DMS53 (cell line): ENCODE data around the gene OPN3.
A peak's percentile ranks its signal among the peaks of the same experiment; 100 is the strongest.

Source experiments
- DNase-seq: peaks from one replicate; lab custom pipeline; 2025; lab: John Stamatoyannopoulos, UW

Gene OPN3

GRCh38 chr1:241645199-241645598 lies 5.0 kb upstream of the OPN3 start:
- DNase-seq = no peak

- no peak for DNase-seq
Measured at GRCh38 chr1:241644259-241644658, 4.1 kb upstream of the OPN3 start.

- no peak for DNase-seq
Measured at GRCh38 chr1:241642593-241642944, 2.4 kb upstream of the OPN3 start.

- peak; percentile 45 for DNase-seq
Measured at GRCh38 chr1:241641773-241642592, 1.8 kb upstream of the OPN3 start.

- peak; percentile 68 for DNase-seq
Measured at GRCh38 chr1:241640867-241641622, 876 bp upstream of the OPN3 start.

- peak; percentile 84 for DNase-seq
Measured at GRCh38 chr1:241639623-241640148, 483 bp downstream of the OPN3 start.

- peak; percentile 36 for DNase-seq
Measured at GRCh38 chr1:241638909-241639622, 1.1 kb downstream of the OPN3 start.

- DNase-seq = no peak
Measured at GRCh38 chr1:241638099-241638682, 2.0 kb downstream of the OPN3 start.

GRCh38 chr1:241637604-241638003 lies 2.6 kb downstream of the OPN3 start:
- no peak for DNase-seq

GRCh38 chr1:241637046-241637590 lies 3.1 kb downstream of the OPN3 start:
- no peak for DNase-seq

GRCh38 chr1:241636291-241636690 lies 3.9 kb downstream of the OPN3 start:
- no peak for DNase-seq

GRCh38 chr1:241635556-241636152 lies 4.5 kb downstream of the OPN3 start:
- DNase-seq = no peak

- DNase-seq = no peak
Measured at GRCh38 chr1:241632987-241633386, 7.2 kb downstream of the OPN3 start.

GRCh38 chr1:241631674-241632073 lies 8.5 kb downstream of the OPN3 start:
- DNase-seq = no peak

- DNase-seq = no peak
Measured at GRCh38 chr1:241630899-241631298, 9.3 kb downstream of the OPN3 start.

- no peak for DNase-seq
Measured at GRCh38 chr1:241630476-241630875, 9.7 kb downstream of the OPN3 start.

GRCh38 chr1:241630005-241630404 lies 10.2 kb downstream of the OPN3 start:
- no peak for DNase-seq

- DNase-seq = peak; percentile 83
Measured at GRCh38 chr1:241627453-241628259, 12.5 kb downstream of the OPN3 start.

- no peak for DNase-seq
Measured at GRCh38 chr1:241624935-241625334, 15.2 kb downstream of the OPN3 start.

GRCh38 chr1:241622669-241623068 lies 17.5 kb downstream of the OPN3 start:
- DNase-seq = no peak

GRCh38 chr1:241617426-241617825 lies 22.7 kb downstream of the OPN3 start:
- no peak for DNase-seq
